GM18507 (cell line): ENCODE results near the gene SLC16A3.

Experiments used
- DNase-seq: peaks from one replicate; pipeline ENCODE4 v3.0.0; 2011; ENCODE audit warnings: low read depth; ENCODE audit not compliant: insufficient read length; ENCODE audit errors: extremely low spot score
- FAIRE-seq: peaks from 2 replicates; lab custom pipeline; 2011; peaks lifted over from hg19 to GRCh38; lab: Jason Lieb, UNC

Gene SLC16A3

GRCh38 chr17:82232876-82233785, 4.3 kb downstream of the SLC16A3 start:
- DNase-seq (no peak), FAIRE-seq (no peak)

DNA sequence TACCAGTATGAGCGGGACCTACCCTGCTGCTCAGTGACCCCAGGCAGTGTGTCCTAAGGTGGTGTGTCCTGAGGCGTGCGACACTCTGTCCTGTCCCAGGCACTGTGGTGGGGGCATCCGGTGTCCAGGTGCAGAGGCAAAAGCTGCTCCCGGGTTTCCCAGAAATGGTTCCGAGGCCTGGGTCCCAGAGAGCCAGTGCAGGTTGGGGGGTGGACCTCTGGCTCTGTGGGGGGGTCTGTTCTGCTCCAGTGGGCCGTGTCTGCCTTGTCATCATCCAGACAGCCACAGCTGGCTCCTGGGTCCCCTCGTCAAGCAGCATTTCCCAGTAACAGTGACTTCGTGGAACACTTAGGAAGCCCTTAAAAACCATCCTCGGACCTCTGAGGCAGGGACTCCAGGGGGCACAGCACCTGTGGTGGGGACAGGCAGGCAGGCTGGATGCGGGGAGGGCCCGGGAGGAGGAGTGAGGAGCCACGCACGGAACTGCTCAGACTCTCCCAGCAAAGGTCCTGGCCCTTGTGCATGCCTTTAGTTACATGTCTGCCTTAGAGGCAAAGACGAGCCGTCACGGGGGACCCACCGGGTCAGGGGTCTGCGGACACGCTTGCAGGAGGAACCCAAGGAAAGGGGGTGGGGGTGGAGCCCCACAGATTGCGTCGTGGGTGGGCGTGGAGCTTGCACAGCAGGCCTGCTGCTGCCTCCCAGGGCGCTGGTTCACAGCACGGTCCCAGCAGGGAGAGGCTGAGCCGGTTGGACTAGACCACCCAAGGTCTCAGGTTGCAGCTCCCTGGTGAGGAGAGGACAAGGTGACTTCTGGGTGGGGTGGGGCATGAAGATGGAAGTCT, 5.6 kb downstream of the SLC16A3 start:
- FAIRE-seq = no peak
- no peak for DNase-seq

DNA sequence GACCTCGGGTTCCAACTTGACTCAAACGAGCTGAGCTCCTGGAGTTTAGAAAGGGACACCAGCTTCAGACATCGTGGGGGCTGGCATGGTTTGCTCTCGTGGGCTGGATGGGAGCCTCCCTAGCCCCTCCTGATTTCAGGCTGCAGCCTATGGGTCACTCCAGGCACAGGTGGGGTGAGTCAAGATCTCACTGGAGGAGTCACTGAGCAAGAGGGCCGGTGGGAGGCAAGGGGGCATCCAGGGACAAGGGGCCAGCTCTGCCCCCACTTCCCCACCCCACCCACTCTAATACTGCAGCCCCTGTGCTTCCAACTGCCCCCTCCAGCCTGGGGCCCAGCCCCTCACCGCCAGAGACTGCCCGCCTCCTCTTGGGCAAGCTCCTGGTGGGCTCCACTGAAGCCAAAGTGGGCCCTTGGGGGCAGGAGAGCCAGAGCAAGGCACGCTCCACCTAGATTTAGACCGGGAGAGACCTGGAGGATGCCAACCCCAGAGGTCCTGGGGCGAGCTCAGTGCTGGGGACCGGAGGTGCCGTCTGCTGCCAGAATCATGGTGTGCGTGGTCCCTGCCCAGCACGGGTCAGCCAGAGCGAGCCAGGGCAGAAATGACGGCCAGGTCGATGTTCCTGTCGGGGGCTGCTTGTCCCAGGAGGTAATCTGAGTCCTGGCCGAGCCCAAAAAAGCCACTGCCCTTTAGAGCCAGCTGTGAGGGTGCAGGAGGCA, 6.4 kb downstream of the SLC16A3 start:
- no peak for DNase-seq
- no peak for FAIRE-seq

DNA sequence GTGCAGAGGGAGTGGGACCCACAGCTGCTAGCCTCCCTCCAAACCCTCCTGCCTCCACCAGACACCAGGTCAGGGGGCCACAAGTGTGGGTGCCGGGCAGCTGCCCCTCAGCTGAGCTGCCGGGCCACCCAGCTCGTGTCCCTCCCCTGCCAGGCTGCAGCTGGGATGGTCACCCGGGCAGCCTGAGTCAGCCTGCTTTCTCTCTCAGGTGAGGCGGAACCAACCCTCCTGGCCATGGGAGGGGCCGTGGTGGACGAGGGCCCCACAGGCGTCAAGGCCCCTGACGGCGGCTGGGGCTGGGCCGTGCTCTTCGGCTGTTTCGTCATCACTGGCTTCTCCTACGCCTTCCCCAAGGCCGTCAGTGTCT, 6.9 kb downstream of the SLC16A3 start:
- FAIRE-seq = no peak
- no peak for DNase-seq

DNA sequence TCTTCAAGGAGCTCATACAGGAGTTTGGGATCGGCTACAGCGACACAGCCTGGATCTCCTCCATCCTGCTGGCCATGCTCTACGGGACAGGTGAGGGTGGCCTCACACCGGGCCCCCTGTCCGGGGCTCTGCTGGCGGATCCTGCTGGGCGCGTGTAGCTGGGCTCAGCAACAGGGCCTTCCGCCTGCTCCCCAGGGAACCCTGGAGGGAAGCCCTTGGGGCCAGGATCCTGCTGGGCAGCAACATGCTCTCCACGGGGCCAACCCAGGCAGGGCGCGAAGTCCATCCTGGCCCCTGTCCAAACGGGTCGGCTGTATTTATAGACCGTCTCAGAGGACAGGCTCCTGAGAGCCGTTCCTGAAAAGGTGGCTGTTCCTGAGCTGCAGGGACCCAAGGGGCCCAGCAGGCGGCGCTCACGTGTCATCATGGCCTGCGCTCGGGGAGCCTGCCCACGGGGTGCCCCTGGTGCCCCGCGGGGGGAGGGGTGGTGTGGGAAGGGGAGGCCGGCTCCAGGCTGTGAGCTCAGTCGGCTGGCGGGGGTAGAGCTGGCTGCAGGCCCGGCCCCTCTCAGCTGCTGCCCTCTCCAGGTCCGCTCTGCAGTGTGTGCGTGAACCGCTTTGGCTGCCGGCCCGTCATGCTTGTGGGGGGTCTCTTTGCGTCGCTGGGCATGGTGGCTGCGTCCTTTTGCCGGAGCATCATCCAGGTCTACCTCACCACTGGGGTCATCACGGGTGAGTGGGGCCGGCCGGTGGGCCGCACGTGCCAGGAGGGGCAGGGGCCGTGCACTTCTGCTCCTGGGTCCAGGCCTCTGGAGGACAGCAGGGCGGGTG, 7.5 kb downstream of the SLC16A3 start:
- no peak for DNase-seq

DNA sequence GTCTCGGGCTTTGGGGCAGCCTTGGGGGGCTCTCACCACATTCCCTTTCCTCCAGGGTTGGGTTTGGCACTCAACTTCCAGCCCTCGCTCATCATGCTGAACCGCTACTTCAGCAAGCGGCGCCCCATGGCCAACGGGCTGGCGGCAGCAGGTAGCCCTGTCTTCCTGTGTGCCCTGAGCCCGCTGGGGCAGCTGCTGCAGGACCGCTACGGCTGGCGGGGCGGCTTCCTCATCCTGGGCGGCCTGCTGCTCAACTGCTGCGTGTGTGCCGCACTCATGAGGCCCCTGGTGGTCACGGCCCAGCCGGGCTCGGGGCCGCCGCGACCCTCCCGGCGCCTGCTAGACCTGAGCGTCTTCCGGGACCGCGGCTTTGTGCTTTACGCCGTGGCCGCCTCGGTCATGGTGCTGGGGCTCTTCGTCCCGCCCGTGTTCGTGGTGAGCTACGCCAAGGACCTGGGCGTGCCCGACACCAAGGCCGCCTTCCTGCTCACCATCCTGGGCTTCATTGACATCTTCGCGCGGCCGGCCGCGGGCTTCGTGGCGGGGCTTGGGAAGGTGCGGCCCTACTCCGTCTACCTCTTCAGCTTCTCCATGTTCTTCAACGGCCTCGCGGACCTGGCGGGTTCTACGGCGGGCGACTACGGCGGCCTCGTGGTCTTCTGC, 8.4 kb downstream of the SLC16A3 start:
- DNase-seq (no peak), FAIRE-seq (no peak)

More for the DNA sequence above, 7.5 kb downstream of the SLC16A3 start:
- FAIRE-seq = no peak

GRCh38 chr17:82237746-82238471, 9.1 kb downstream of the SLC16A3 start:
- FAIRE-seq (no peak), DNase-seq (no peak)

GRCh38 chr17:82238472-82239201, 9.8 kb downstream of the SLC16A3 start:
- FAIRE-seq (peak; percentile 72), DNase-seq (no peak)

DNA sequence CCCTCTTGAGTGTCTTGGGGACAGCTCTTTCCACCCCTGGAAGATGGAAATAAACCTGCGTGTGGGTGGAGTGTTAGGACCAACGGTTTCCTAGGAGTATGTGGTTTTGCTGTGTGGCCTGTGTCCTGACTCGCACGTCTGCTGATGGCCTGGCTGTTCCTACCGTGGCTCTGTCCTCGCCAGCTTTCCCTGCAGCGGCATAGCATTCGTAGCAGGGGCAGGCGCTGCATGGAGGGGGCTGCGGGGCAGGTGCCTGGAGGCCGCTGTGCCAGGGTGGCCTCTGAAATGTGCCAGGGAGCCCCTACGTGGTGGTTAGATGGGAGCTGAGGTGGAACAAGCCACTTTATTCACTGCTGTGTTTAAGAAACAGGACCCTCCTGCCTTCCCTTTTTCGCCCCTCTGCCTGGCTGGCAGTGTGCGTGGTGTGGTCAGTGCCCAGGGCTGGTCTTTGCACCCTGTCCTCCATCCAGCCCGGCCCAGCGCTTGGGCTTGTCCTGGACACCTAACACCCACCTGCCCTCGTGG, 10.6 kb downstream of the SLC16A3 start:
- DNase-seq (no peak), FAIRE-seq (no peak)

GRCh38 chr17:82239926-82240505, 11.2 kb downstream of the SLC16A3 start:
- DNase-seq = no peak
- no peak for FAIRE-seq

- FAIRE-seq (no peak), DNase-seq (no peak)
These were observed 11.8 kb downstream of the SLC16A3 start for GRCh38 chr17:82240506-82241182.

DNA sequence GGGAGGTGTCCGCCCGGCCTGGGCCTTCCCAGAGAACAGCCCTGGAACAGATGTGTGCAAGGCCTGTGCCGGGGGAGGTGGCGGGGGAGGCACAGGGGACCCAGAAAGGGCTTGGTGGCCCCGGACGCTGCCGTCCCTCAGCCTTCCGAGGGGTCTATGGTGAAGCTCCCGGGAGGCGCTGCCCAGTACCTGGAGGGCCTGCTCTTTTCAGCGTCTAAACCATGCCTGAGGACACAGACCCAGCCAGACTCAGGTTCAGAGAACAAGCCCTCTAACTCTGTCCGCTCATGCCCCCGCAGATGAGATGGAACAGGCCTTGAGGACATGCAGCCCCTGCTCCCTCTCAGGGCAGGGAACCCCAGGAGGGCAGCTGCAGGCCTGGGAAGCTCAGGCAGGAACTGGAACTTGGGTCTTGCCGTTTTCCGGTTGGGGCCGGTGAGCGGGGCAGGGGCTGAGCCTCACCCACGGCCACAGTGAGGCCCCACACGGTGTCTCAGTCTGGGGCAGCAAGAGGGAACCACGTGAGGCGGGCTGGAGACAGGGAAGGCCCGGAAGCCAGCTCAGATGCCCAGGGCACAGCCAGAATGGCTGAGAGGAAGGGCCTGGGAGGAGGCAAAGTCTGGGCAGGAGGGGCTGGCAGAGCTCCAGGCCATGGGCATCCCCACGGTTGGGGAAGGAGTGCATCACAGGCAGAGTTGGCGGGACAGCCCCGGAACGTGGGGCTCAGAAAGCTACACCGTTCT, 12.5 kb downstream of the SLC16A3 start:
- FAIRE-seq (no peak), DNase-seq (no peak)

DNA sequence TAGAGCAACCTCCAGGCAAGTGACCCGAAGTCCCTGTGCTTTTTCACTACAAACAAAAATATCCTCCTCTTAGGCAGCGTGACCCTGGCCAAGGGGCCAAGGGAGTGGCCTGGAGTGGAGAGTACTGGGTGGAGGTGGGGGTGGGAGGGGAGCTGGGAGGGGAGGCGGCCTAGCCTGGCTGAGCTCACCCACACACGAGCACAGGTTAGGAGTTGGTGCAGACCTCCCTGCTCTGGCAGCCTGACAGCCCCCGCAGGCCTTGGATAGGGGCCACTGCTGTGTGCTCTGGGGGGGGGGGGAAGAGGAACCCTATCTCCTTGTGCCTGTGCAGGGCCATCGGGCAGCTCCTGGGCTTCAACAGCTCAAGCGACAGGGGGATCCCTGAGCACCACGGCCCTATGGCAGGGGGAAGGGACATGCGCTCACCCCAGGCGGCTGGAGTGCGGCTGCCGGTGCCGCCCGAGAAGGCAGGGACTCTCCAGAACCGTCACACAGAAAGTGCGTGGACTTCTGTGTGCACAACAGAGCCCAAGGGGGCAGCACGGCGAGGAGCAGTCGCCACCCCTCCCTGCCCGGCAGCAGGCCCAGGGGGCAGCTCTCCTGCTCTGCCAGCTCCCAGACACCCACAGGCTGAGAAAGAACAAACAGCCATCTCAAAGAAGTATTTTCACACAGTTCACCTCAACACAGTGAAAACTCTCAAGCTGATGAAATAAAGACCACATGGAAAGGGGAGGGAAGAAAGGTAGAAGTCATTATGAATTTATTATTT, 13.3 kb downstream of the SLC16A3 start:
- FAIRE-seq (no peak), DNase-seq (no peak)

- no peak for DNase-seq
- no peak for FAIRE-seq
These were observed 13.8 kb downstream of the SLC16A3 start for GRCh38 chr17:82242698-82242976.

- FAIRE-seq = no peak
- no peak for DNase-seq
These were observed 14.3 kb downstream of the SLC16A3 start for GRCh38 chr17:82242977-82243647.
